Inferior parietal cortex (tissue), 1 donor: Measurements from ENCODE around the gene TINAGL1.

ENCODE experiments used
- DNase-seq: peaks from one replicate; pipeline ENCODE4 v3.0.0-alpha.2; 2016; ENCODE audit errors: extremely low spot score

The TINAGL1 gene

GRCh38 chr1:31568895-31569595, 7.3 kb upstream of the TINAGL1 start:
- no peak for DNase-seq

DNA sequence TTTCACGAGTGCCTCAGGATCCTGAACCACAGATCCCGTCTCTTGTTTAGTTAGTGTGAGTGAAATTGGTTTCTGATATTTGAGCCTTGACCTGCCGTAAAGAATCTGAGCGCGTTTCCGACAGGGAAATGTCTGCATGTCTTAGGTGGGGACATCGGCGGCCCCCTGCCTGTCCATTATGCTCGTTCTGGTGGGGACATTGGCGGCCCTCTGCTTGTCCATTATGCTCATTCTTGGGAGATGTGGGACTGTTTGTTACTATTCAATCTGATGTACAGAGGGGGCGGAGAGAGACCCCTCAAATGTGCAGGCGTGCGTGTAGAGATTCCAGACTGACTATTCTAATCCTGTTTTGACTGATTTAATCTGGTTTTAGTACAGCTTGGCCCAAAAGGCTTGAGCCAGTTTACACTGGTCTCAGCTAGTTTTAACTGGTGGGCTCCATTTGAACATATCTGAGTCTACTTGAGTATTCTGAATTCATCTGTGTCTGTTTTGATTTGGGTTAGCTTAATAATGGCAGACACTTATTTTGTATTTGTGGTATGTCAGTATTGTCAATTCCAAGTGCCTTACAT, 6.6 kb upstream of the TINAGL1 start:
- no peak for DNase-seq

- no peak for DNase-seq
These were observed 6.1 kb upstream of the TINAGL1 start for GRCh38 chr1:31570228-31570627.

DNA sequence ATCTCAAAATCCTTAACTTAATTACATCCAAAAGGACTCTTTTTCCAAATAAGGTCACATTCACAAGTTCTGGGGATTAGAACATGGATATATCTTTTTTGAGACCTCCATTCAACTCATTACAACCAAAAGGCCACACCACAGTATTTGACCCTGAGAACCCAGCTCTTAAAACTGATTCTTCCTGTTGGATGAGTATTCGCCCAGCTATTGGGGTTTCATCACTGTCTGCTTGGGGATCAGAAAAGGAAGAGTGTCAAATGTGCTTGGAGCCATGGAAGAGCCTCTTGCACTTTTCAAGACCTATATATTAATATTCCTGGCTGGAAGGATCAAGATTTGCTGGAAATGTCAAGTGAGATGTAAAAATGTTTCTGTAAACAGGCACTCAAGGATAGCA, 5.4 kb upstream of the TINAGL1 start:
- no peak for DNase-seq

- DNase-seq, result no peak
These were observed 4.7 kb upstream of the TINAGL1 start for GRCh38 chr1:31571340-31572295.

DNA sequence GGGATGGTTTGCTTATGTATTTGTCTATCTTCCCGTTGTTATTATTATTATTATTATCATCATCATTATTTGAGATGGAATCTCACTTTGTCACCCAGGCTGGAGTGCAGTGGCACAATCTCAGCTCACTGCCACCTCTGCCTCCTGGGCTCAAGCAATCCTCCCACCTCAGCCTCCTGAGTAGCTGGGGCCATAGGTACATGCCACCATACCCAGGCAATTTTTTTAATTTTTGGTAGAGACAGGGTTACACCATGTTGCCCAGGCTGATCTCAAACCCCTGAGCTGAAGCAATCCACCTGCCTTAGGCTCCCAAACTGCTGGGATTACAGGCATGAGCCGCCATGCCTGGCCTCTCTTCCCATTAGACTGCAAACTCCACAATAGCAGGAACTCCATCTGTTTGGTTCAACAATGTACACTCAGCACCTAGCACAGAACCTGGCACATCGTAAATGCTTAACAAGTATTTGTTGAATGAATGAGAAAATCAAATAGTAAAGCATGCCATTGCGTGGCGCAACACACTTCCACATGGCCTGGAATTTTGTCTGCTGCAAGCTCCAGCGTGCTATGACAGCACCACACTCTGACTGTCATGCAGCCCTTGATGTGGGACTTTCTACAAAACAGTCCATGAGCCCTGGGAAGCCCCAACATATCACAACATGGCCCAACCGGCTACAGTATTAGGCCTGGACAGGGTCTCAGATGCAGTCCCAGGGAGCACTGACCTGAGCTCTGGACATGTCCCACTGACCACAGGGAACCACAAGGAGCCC, 3.8 kb upstream of the TINAGL1 start:
- no peak for DNase-seq

DNA sequence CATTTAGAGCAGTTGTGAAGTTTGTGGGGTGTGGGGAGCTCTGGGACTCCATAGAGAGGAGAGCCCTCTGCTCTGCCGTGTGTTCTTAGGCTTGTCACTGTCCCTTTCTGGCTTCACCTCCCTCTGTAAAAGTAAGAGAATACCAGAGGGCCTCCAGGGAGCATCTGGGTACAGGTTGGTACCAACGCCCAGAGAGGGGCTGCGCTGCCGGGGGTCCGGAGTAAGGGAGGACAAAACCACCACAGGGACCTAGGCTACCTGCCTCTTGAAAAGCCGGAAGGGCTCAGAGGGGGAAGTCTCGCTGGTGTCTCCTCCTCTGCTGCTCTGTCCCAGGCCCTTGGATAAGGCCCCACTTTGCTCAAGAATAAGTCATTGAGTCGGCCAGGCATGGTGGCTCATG, 3.1 kb upstream of the TINAGL1 start:
- DNase-seq, result no peak

DNA sequence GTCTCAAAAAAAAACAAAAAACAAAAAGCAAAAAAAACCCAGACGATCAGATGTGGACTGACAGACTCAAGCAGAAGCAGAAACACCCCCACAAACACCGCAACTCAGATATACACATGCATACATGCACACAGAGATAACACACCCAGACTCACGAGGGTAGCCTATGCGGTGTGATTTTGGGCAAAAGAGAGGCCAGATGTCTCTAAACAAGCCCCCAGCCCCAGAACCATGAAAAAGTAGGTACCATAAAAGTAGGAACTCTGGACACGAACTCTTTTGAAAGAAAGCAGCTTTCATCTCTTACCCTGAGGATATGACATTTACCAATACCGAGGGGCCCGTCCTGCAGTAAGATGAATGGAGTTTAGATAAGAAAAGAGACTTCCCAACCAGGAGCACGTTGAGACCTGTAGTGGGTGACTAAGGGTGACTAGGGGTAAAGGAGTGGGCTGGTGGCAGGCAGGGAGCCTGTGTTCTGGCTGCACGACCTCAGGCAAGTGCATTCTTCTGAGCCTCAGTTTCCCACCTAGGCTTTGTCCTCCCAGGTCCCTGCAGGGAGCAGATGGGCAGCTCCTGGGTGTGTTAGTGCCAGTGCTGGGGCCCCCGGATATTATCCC, 1.5 kb upstream of the TINAGL1 start:
- no peak for DNase-seq

DNA sequence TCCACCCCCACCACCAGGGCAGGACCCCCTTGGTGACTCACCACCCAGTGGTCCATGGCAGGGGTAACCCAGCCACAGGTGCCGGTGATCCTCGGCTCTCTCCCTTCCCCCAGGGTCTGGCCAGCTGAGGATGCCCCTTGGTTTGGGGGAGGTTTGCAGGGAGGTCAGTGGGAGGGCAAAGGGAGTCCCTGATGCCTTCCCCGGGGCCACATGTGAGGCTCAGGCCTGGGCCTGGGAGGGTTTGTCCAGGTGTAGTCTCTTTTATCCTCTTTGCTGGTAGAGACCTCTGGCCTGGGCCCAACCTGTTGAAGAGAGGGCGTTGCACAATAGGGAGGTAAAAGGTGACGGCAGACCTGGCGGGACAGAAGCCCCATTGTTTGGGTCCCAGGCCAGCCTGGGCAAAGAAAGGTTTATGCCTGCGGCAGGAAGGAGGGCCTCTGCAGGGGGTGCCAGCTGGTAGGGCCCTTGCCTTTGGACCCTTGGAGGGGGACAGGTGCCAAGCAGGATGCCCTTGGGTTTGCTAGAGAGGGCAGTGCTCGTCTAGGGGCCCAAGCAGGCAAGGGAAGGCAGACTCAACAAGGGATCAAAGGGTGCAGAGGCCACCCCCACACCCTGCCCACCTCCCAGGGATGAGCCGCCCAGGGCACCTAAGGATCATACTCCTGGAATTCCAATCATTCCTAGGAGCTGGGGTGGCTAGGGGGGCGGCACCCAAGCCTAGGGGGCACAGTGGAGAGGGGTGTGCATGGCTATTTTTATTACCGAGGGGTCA, 760 bp upstream of the TINAGL1 start:
- no peak for DNase-seq

DNA sequence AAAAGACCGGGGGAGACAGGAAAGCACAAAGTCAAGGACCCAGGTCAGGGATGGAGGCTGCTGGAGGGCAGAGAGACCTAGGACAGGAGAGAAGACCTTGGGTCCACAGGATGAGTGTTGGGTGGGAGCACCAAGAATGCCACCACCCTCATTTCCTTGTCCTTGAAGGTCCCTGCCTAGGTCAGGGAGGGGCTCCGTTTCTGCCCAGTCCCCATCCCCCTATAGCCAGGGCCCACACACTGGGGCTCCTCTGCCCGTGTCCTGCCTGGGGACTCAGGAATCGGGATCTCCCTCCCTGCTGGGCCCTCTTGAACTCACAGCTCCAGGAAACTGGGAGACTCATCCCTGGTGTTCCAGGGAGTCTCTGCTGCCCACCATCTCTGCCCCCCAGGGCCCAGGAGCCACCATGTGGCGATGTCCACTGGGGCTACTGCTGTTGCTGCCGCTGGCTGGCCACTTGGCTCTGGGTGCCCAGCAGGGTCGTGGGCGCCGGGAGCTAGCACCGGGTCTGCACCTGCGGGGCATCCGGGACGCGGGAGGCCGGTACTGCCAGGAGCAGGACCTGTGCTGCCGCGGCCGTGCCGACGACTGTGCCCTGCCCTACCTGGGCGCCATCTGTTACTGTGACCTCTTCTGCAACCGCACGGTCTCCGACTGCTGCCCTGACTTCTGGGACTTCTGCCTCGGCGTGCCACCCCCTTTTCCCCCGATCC, 584 bp downstream of the TINAGL1 start:
- no peak for DNase-seq

DNA sequence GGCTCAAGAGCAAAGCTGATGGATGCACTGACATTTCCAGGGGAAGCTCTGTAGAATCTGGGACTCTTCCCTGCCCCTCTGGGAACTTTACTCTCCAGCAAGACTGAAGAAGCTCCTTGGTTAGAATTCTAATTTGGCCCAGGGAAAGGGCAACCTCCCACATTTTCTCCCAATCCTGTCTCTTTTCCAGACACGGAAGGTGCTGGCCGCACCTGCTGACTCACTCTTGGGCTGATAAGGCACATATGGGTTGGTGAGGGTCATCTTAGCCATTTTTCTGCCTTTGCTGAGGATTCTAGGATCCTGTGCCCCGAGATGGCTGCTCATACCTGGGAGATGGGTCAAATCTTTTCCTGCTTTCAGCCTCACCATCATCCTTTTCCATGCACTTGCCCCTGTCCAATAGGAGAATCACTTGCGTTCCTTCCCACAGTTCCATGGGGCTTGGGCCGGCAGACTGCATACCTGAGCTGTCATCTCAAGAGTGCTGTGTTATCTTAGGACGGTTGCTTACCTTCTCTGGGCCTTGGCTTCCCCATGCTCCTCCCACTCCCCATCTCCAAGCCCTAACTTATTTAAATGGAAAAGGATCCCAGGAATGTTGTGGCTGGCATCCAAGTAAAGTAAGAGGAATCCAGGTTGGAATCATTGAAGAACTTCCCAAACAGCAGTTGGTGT, 1.3 kb downstream of the TINAGL1 start:
- no peak for DNase-seq

DNA sequence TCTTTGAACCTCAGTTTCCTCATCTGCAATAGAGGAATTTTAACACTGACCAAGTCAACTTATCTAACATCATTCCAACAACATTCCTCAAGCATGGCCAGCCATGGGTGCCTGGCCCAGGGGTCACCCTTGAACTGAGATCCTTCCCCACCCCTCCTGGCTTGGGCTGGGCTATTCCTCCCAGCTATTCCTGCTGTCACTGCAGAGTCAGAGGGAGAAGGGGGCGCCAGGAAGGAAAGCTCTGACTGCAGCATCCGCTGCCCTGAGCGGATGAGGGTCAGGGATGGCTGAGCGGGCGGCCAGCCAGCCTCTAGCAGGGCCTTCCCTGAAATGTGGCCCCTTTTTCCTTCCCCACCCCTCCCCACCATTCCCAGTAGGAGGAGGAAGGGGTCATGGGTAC, 3.1 kb downstream of the TINAGL1 start:
- no peak for DNase-seq

- no peak for DNase-seq
These were observed 4.2 kb downstream of the TINAGL1 start for GRCh38 chr1:31580513-31580870.

- no peak for DNase-seq
These were observed 4.7 kb downstream of the TINAGL1 start for GRCh38 chr1:31580891-31581603.

- DNase-seq, result no peak
These were observed 5.8 kb downstream of the TINAGL1 start for GRCh38 chr1:31581821-31582810.

GRCh38 chr1:31583082-31583994, 7.0 kb downstream of the TINAGL1 start:
- no peak for DNase-seq
